H9 (cell line): Measurements from ENCODE around the gene ARHGEF7. TPM values are rescaled to one million over a fixed set of nuclear protein-coding genes. Genes with fewer than 3 reads are reported as not detected.

ENCODE experiments used
- DNase-seq: peaks from one replicate; pipeline ENCODE4 v3.0.0-alpha.2; 2017
- H2AFZ ChIP-seq: one replicate; pipeline ENCODE4 v1.6.1; 2013; ENCODE audit warnings: mild to moderate bottlenecking, low read length, control low read depth, moderate library complexity
- H2AK5ac ChIP-seq: 2 replicates; pipeline ENCODE4 v1.6.1; 2013; ENCODE audit warnings: low read length, control low read depth, mixed read lengths; ENCODE audit not compliant: insufficient read length
- H2BK120ac ChIP-seq: one replicate; pipeline ENCODE4 v1.6.1; 2013; ENCODE audit warnings: low read depth, mild to moderate bottlenecking, low read length, control low read depth, inconsistent platforms; ENCODE audit not compliant: poor library complexity, severe bottlenecking
- H2BK12ac ChIP-seq: 2 replicates; pipeline ENCODE4 v1.6.1; 2013; ENCODE audit warnings: low read length, control low read depth, mixed read lengths, low read depth; ENCODE audit not compliant: insufficient read length
- H2BK15ac ChIP-seq: 2 replicates; pipeline ENCODE4 v1.6.1; 2013; ENCODE audit warnings: low read depth, low read length, control low read depth
- H2BK20ac ChIP-seq: one replicate; pipeline ENCODE4 v1.6.1; 2013; ENCODE audit warnings: low read depth, mild to moderate bottlenecking, low read length, control low read depth, inconsistent platforms; ENCODE audit not compliant: poor library complexity, severe bottlenecking
- H2BK5ac ChIP-seq: 2 replicates; pipeline ENCODE4 v1.6.1; 2013; ENCODE audit warnings: low read length, control low read depth, mixed read lengths; ENCODE audit not compliant: insufficient read length
- H3K14ac ChIP-seq: 2 replicates; pipeline ENCODE4 v1.6.1; 2013; ENCODE audit warnings: low read length, control low read depth; ENCODE audit not compliant: insufficient read depth
- H3K18ac ChIP-seq: 2 replicates; pipeline ENCODE4 v1.6.1; 2013; ENCODE audit warnings: low read depth, mild to moderate bottlenecking, mixed read lengths, low read length, control low read depth; ENCODE audit not compliant: insufficient read length
- H3K23ac ChIP-seq: 2 replicates; pipeline ENCODE4 v1.6.1; 2013; ENCODE audit warnings: low read length, control low read depth, mixed read lengths, low read depth; ENCODE audit not compliant: insufficient read length
- H3K23me2 ChIP-seq: 2 replicates; pipeline ENCODE4 v1.6.1; 2013; ENCODE audit warnings: low read depth, mild to moderate bottlenecking, mixed read lengths, low read length, control low read depth; ENCODE audit not compliant: insufficient read length, poor library complexity, severe bottlenecking
- H3K27ac ChIP-seq: 2 replicates; pipeline ENCODE4 v1.5.1; 2013; ENCODE audit warnings: low read length, control low read depth, mixed read lengths, low read depth; ENCODE audit not compliant: insufficient read length
- H3K27me3 ChIP-seq: 2 replicates; pipeline ENCODE4 v1.6.1; 2013; ENCODE audit warnings: low read length, control low read depth, inconsistent platforms; ENCODE audit not compliant: insufficient read depth
- H3K4ac ChIP-seq: 2 replicates; pipeline ENCODE4 v1.6.1; 2013; ENCODE audit warnings: low read depth, mild to moderate bottlenecking, control low read depth, inconsistent platforms, low read length, moderate library complexity
- H3K4me1 ChIP-seq: 2 replicates; pipeline ENCODE4 v1.6.1; 2013; ENCODE audit warnings: low read length, control low read depth, inconsistent platforms; ENCODE audit not compliant: insufficient read depth
- H3K4me2 ChIP-seq: 2 replicates; pipeline ENCODE4 v1.6.1; 2013; ENCODE audit warnings: low read length, control low read depth, mixed read lengths; ENCODE audit not compliant: insufficient read length, insufficient read depth
- H3K56ac ChIP-seq: 2 replicates; pipeline ENCODE4 v1.6.1; 2013; ENCODE audit warnings: low read depth, mild to moderate bottlenecking, mixed read lengths, low read length, control low read depth; ENCODE audit not compliant: insufficient read length
- H3K79me1 ChIP-seq: 2 replicates; pipeline ENCODE4 v1.6.1; 2013; ENCODE audit warnings: low read depth, mild to moderate bottlenecking, moderate library complexity, low read length, control low read depth, inconsistent platforms; ENCODE audit not compliant: insufficient read depth, poor library complexity, severe bottlenecking
- H3K79me2 ChIP-seq: 2 replicates; pipeline ENCODE4 v1.6.1; 2013; ENCODE audit warnings: low read length, control low read depth, inconsistent platforms; ENCODE audit not compliant: insufficient read depth
- H3K9ac ChIP-seq: 2 replicates; pipeline ENCODE4 v1.6.1; 2013; ENCODE audit warnings: low read length, control low read depth, mixed read lengths; ENCODE audit not compliant: insufficient read length; ENCODE audit errors: extremely low read depth
- H3K9me3 ChIP-seq: one replicate; pipeline ENCODE4 v1.6.1; 2013; ENCODE audit warnings: low read depth, low read length, inconsistent platforms; ENCODE audit not compliant: control insufficient read depth
- H3T11ph ChIP-seq: one replicate; pipeline ENCODE4 v1.6.1; 2013; ENCODE audit warnings: mild to moderate bottlenecking, low read length, control low read depth, inconsistent platforms
- H4K20me1 ChIP-seq: one replicate; pipeline ENCODE4 v1.6.1; 2013; ENCODE audit not compliant: control insufficient read depth, insufficient read length, insufficient read depth
- H4K5ac ChIP-seq: 2 replicates; pipeline ENCODE4 v1.6.1; 2013; ENCODE audit warnings: low read depth, mild to moderate bottlenecking, mixed read lengths, low read length, control low read depth; ENCODE audit not compliant: insufficient read length
- H4K8ac ChIP-seq: replicated peaks from 2 replicates; pipeline ENCODE4 v1.6.1; 2013; ENCODE audit warnings: low read length, control low read depth, mixed read lengths, low read depth; ENCODE audit not compliant: insufficient read length
- H4K91ac ChIP-seq: 2 replicates; pipeline ENCODE4 v1.6.1; 2013; ENCODE audit warnings: low read depth, mild to moderate bottlenecking, moderate library complexity, mixed read lengths, low read length, control low read depth; ENCODE audit not compliant: insufficient read length
- H3K27ac Mint-ChIP-seq, 3 experiments: 2 replicates in 2 of 3; 3 replicates in 1 of 3; pipeline ENCODE4 v1.8.0; 2020 to 2021; ENCODE audit warnings: mixed read lengths in 3 of 3, mild to moderate bottlenecking in 1 of 3, moderate library complexity in 1 of 3
- H3K27me3 Mint-ChIP-seq: 2 replicates; pipeline ENCODE4 v1.8.0; 2021; ENCODE audit warnings: low read depth, mild to moderate bottlenecking, moderate library complexity, mixed read lengths
- H3K36me3 Mint-ChIP-seq, 3 experiments: 2 replicates in 2 of 3; 3 replicates in 1 of 3; pipeline ENCODE4 v1.8.0; 2020 to 2021; ENCODE audit warnings: low read depth in 3 of 3, mixed read lengths in 3 of 3; ENCODE audit not compliant: insufficient read depth in 1 of 3
- H3K4me1 Mint-ChIP-seq, 2 experiments: 2 replicates each; pipeline ENCODE4 v1.8.0; 2020; ENCODE audit warnings: mixed read lengths in 2 of 2
- H3K4me3 Mint-ChIP-seq, 2 experiments: 2 replicates in 1 of 2; 3 replicates in 1 of 2; pipeline ENCODE4 v1.8.0; 2020 to 2021; ENCODE audit warnings: mild to moderate bottlenecking in 2 of 2, mixed read lengths in 2 of 2, moderate library complexity in 1 of 2
- H3K9me3 Mint-ChIP-seq, 2 experiments: 2 replicates in 1 of 2; 3 replicates in 1 of 2; pipeline ENCODE4 v1.8.0; 2020; ENCODE audit warnings: mild to moderate bottlenecking in 2 of 2, mixed read lengths in 2 of 2, moderate library complexity in 1 of 2
- WGBS: extraction: QIAGEN DNeasy Blood & Tissue Kit; methylation state at CpG from one replicate; pipeline ENCODE4 v1.1.7; 2013; ENCODE audit warnings: missing lambda C conversion rate, low lambda C conversion rate, mixed read lengths; ENCODE audit not compliant: insufficient read length; ENCODE audit errors: extremely low coverage; 5-methylcytosine and 5-hydroxymethylcytosine counted together
- total RNA-seq: library from RNA; stranded (reverse); gene quantifications from 2 replicates; pipeline ENCODE4 v1.2.1, GENCODE V29; 2021
- TF ChIP-seq, protein P1 (sequence below): fragments of 200-600 bp; sonication (generic); conservative IDR thresholded peaks from 3 replicates; pipeline ENCODE4 v1.8.0; 2021; ENCODE audit warnings: antibody characterized with exemption, mild to moderate bottlenecking

Gene ARHGEF7
- total RNA-seq, 1 experiment from 2014 or later: 51.9 TPM

DNA sequence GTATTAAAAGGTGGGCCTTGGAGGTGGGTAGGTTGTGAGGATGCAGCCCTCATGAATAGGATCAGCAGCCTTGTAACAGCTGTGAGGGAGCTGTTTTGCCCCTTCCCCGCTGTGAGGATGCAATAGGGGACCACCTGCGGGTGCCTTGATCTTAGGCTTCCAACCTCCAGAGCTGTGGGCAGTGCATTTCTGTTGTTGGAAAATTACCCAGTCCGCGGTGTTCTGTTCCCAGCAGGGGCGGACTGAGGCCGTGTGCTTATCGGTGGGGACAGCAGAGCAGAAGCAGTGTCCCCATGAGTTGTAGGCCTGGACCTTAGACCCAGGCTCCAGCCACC, 150.6 kb downstream of the ARHGEF7 start:
- Histone ChIP-seq H3K27ac (no peak overlapping the region), H4K91ac (no peak overlapping the region), H4K5ac (no peak overlapping the region), H2AFZ (no peak overlapping the region), H3K9me3 (no peaks in the 10 kb centered on the region), H3K23me2 (no peaks in the 10 kb centered on the region), H2BK20ac (no peak overlapping the region), H3K18ac (no peak overlapping the region), H3K79me2 (no peaks in the 10 kb centered on the region), H3K27me3 (no peaks in the 10 kb centered on the region), H3K4me1 (no peaks in the 10 kb centered on the region), H3K79me1 (no peaks in the 10 kb centered on the region), H2BK12ac (no peak overlapping the region), H3K14ac (no peak overlapping the region), H3T11ph (no peak overlapping the region), H2BK5ac (no peak overlapping the region), H3K56ac (no peak overlapping the region), H3K9ac (no peak overlapping the region), H2BK120ac (no peak overlapping the region), H2BK15ac (no peak overlapping the region), H3K23ac (no peak overlapping the region), H3K4ac (no peak overlapping the region), H4K8ac (no peak overlapping the region), H2AK5ac (no peak overlapping the region), H4K20me1 (no peaks in the 10 kb centered on the region), H3K4me2 (no peak overlapping the region)
- no peak overlapping the region for H3K27ac Mint-ChIP-seq
- H3K36me3 Mint-ChIP-seq: peaks cover 9 to 35% (median 20%) of the 10 kb centered on the region in 3 experiments; a peak in 6 of 7 replicates
- H3K9me3 Mint-ChIP-seq: no peaks in the 10 kb centered on the region
- no peaks in the 10 kb centered on the region for H3K27me3 Mint-ChIP-seq
- DNase-seq: no peak
- peaks cover 21 to 22% of the 10 kb centered on the region in 2 experiments for H3K4me1 Mint-ChIP-seq
- H3K4me3 Mint-ChIP-seq: no peak overlapping the region
- WGBS: no CpG with 5 or more reads among the region's 7 CpGs
- TF ChIP-seq, protein P1, sequence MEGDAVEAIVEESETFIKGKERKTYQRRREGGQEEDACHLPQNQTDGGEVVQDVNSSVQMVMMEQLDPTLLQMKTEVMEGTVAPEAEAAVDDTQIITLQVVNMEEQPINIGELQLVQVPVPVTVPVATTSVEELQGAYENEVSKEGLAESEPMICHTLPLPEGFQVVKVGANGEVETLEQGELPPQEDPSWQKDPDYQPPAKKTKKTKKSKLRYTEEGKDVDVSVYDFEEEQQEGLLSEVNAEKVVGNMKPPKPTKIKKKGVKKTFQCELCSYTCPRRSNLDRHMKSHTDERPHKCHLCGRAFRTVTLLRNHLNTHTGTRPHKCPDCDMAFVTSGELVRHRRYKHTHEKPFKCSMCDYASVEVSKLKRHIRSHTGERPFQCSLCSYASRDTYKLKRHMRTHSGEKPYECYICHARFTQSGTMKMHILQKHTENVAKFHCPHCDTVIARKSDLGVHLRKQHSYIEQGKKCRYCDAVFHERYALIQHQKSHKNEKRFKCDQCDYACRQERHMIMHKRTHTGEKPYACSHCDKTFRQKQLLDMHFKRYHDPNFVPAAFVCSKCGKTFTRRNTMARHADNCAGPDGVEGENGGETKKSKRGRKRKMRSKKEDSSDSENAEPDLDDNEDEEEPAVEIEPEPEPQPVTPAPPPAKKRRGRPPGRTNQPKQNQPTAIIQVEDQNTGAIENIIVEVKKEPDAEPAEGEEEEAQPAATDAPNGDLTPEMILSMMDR: no peak
